Hepatocyte (in vitro differentiated cells): ENCODE results near the gene CEP95.

Experiments used
- EZH2 ChIP-seq: fragments of 200-600 bp; sonication (generic); IDR thresholded peaks from 2 replicates; pipeline ENCODE4 v1.6.1; 2016; ENCODE audit warnings: antibody characterized with exemption, mild to moderate bottlenecking, borderline replicate concordance
- TF ChIP-seq, protein P1 (sequence below): fragments of 200-600 bp; sonication (generic); IDR thresholded peaks from 2 replicates; pipeline ENCODE4 v1.5.1; 2016; ENCODE audit warnings: antibody characterized with exemption, mild to moderate bottlenecking; ENCODE audit not compliant: poor library complexity

DNA sequence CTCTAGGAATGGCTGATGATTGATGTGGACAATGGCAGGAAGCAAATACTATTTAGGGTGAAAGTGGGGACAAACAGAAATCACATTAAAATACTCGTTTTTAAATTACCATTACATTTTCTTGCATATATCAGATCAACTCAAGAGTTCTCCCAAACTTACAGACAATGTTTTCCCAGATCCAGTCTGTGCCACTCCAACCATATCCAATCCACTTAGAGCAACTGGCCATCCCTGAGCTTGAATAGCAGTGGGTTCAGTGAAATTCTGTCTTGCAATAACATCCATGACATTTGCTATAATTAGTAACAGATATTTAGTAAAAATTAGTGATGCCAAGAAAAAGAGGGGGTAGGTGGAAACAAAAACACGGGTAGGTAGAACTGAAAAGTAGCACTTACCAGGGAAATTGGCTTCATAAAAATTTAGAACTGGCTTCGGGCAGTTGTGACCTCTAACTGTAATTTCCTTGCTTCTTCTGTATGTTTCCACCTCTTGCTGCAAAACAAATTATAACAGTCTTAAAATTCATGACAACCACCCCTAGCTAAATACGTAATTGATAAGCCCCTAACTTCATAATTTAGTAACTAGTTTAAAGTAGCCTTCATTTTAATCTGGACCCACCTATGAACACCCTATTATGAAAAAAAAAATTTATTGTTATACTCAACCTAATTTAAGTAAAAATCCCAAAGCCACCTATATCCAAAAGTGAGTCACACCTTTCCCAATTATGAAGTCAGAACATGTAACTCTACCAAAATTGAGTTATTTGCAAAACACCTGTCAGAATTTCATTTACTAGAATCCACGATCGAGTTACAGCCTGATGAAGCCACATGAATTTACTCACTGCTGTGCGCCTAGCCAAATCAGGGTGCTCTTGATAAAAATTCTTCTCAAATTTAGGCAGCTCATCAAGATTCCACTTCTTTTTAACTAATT, 2.7 kb upstream of the CEP95 start:
- TF ChIP-seq, protein P1, sequence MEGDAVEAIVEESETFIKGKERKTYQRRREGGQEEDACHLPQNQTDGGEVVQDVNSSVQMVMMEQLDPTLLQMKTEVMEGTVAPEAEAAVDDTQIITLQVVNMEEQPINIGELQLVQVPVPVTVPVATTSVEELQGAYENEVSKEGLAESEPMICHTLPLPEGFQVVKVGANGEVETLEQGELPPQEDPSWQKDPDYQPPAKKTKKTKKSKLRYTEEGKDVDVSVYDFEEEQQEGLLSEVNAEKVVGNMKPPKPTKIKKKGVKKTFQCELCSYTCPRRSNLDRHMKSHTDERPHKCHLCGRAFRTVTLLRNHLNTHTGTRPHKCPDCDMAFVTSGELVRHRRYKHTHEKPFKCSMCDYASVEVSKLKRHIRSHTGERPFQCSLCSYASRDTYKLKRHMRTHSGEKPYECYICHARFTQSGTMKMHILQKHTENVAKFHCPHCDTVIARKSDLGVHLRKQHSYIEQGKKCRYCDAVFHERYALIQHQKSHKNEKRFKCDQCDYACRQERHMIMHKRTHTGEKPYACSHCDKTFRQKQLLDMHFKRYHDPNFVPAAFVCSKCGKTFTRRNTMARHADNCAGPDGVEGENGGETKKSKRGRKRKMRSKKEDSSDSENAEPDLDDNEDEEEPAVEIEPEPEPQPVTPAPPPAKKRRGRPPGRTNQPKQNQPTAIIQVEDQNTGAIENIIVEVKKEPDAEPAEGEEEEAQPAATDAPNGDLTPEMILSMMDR: no peak
- TF ChIP-seq EZH2: no peak
